HG02884 (cell line): ENCODE measurements around the gene EIF3L.

Experiments
- ATAC-seq: cut with Tn5 transposase; IDR thresholded peaks from one replicate; pipeline ENCODE4 v1.9.1; 2021; ENCODE audit warnings: mild to moderate bottlenecking, moderate library complexity; ENCODE audit not compliant: unreplicated experiment

Gene EIF3L

DNA sequence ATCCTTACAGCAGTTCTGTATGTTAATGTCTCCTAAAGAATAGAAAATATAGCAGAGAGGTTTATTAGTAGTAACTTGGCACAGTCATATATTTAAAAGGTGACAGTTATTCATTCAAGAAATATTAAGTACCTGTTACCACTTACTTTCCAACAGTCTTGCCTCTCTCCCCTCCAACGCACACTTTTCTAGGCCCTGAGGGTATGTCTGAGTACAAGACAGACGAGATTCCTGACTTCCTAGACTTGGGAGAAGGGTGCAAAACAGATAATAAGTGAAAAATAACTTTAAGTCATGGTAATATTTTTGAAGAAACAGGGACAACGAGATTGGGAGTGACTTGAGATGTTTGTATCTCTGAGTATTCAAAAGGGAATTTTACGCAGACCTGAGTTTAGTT lies 1.6 kb downstream of the EIF3L start:
- no peak for ATAC-seq

- ATAC-seq, result no peak
These were observed 3.2 kb downstream of the EIF3L start for GRCh38 chr22:37852418-37852817.

DNA sequence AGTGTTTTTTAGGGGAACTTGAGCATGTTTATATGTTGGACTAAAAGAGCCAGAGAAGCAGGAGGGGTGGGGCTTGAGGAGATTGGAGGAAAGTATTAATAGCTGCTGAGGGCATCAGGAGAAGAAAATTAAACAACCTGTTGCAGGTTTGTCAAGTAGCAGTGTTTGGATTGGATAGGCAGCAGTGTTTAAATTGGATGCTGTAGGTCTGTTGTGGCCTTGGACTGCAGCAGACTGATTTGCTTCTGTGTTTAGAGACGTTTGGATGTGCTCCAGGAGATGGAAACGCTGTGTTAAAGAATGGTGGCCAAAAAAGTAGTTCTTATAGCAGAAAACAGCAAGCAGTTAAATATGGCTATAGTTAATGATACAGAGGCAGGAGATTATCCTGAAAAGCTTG lies 5.7 kb downstream of the EIF3L start:
- ATAC-seq, result no peak

- no peak for ATAC-seq
These were observed 6.2 kb downstream of the EIF3L start for GRCh38 chr22:37855462-37855861.

- ATAC-seq, result no peak
These were observed 11.7 kb downstream of the EIF3L start for GRCh38 chr22:37860796-37861421.

DNA sequence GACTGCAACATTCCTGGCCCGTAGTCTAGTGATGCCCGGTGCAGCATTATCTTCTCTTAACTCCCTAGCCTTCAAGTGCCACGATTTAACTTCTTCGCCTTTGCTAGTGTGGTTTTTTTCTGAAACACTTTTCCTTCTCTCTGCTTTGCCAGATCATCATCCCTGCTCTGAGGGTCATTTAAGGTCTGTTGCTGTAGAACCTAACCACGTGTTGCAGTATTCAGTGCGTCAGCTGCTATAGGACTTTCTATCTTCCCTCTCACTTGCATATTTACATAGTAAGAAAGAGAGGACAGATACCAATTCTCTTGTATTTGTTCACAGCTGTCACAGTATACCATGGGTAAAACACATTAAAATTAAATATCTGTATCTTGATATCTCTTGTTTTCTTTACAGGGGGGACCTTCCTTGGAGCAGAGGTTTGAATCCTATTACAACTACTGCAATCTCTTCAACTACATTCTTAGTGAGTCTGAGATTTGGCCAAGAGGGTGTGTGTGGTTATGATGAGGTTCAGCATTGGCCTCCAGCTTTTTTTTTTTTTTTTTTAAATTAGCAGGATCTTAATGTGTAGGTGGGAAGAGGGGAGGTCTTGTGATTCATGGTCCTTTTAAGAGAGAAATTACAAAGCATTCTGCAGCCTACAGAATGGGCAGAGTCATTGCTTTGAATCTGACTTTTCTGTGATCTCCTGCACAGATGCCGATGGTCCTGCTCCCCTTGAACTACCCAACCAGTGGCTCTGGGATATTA lies 13.5 kb downstream of the EIF3L start:
- no peak for ATAC-seq

DNA sequence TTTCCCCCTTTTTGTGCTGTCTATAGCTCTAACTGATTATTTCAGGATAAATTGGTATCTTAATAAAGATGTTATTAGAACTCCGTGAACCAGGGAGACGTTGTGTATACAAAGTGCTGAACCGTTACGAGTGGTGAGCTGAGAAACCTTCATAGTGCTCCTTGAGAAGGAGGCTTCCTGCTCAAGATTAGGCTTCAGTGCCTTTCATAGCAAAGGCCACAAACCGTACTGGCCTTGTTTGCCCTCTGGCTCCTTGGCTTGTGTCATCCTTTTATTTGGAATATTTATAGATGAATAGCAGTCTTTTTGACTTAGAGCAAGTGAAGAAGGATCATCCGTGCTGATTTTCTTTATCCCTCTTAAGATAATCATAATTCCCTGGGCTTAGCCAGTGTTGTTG lies 16.3 kb downstream of the EIF3L start:
- no peak for ATAC-seq

DNA sequence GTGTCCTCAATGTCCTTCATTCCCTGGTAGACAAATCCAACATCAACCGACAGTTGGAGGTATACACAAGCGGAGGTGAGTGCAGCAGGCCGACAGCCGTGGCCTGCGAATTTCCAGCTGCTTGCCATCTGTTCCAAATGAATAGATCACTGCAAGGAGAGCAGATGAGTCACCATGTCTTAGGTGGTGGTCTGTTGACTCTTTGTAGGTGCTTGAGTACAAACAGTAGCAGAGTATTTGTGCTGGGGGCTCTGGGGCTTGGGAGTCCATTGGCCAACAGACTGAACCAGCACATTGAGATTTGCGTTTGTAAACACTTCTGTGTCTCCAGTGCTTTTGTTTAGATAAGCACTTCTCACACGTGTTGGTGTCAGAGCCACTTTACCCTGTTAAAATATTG lies 21.1 kb downstream of the EIF3L start:
- no peak for ATAC-seq

- no peak for ATAC-seq
These were observed 31.6 kb downstream of the EIF3L start for GRCh38 chr22:37880668-37881440.

- no peak for ATAC-seq
These were observed 35.2 kb downstream of the EIF3L start for GRCh38 chr22:37884420-37884819.

GRCh38 chr22:37887584-37888378 lies 38.6 kb downstream of the EIF3L start:
- ATAC-seq, result no peak

DNA sequence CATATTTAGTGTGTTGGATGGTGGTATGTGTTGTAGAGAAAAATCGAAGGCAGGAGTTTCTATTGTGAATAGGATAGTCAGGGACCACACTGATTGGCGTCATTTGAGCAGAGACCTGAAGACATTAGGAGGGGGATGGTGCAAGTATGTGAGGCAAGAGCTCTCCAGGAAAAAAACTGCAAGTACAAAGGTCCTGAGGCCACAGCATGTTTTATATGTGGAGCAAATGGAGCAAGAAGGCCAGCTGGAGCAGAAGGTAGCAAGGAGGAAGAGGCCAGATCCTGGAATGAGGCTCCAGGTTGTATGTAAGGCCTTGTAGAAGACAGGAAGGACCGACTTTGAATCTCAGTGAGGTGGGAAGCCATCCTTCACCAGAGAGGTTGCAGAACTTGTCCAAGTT lies 42.7 kb downstream of the EIF3L start:
- no peak for ATAC-seq

- ATAC-seq, result no peak
These were observed 43.5 kb downstream of the EIF3L start for GRCh38 chr22:37892566-37893335.

- ATAC-seq, result no peak
These were observed 44.4 kb downstream of the EIF3L start for GRCh38 chr22:37893583-37893983.

GRCh38 chr22:37894939-37895670 lies 45.9 kb downstream of the EIF3L start:
- no peak for ATAC-seq

- no peak for ATAC-seq
These were observed 47.0 kb downstream of the EIF3L start for GRCh38 chr22:37896181-37896592.

GRCh38 chr22:37896939-37897338 lies 47.7 kb downstream of the EIF3L start:
- ATAC-seq, result no peak

- no peak for ATAC-seq
These were observed 48.6 kb downstream of the EIF3L start for GRCh38 chr22:37897807-37898206.

GRCh38 chr22:37898441-37899181 lies 49.4 kb downstream of the EIF3L start:
- ATAC-seq, result no peak
